Esophagus muscularis mucosa (tissue), 4 donors: ENCODE data around the gene CCM2.

ENCODE experiments used
- CTCF ChIP-seq, 3 experiments: fragments of 200-600 bp in 2 of 3; fragments of 450-650 bp in 1 of 3; sonication (generic) in 2 of 3; IDR thresholded peaks; one replicate each; pipeline ENCODE4 v1.5.1; 2017 to 2019; ENCODE audit warnings: antibody characterized with exemption in 3 of 3, mild to moderate bottlenecking in 2 of 3, moderate library complexity in 1 of 3
- EP300 ChIP-seq: sonication (generic); formaldehyde crosslinking; IDR thresholded peaks from one replicate; pipeline ENCODE4 v1.6.1; 2017; ENCODE audit warnings: antibody characterized with exemption
- POLR2A ChIP-seq: fragments of 450-650 bp; IDR thresholded peaks from one replicate; pipeline ENCODE4 v1.6.1; 2017; ENCODE audit warnings: antibody characterized with exemption, moderate library complexity, mild to moderate bottlenecking, low read depth

- peak; percentile 30 to 46 (median 36) for TF ChIP-seq CTCF (IDR thresholded peaks at IDR 0.05)
- TF ChIP-seq POLR2A: peak; percentile 73
- no peak for TF ChIP-seq EP300
These were observed 111.6 kb downstream of the CCM2 start, which contains the start of gene TBRG4 for GRCh38 chr7:45111298-45112223.
